CD4-positive, alpha-beta T cell treated with Interleukin-21 for 1 hour (primary cell): ENCODE results near the gene SFTA2.
A peak's percentile ranks its signal among the peaks of the same experiment; 100 is the strongest.

Source experiments
- DNase-seq: peaks from one replicate; pipeline ENCODE4 v3.0.0-alpha.2; 2020

The SFTA2 gene

GRCh38 chr6:30889921-30890645, 41.9 kb downstream of the SFTA2 start:
- DNase-seq = no peak

- DNase-seq = no peak
Observed at GRCh38 chr6:30889496-30889885, 42.5 kb downstream of the SFTA2 start.

DNA sequence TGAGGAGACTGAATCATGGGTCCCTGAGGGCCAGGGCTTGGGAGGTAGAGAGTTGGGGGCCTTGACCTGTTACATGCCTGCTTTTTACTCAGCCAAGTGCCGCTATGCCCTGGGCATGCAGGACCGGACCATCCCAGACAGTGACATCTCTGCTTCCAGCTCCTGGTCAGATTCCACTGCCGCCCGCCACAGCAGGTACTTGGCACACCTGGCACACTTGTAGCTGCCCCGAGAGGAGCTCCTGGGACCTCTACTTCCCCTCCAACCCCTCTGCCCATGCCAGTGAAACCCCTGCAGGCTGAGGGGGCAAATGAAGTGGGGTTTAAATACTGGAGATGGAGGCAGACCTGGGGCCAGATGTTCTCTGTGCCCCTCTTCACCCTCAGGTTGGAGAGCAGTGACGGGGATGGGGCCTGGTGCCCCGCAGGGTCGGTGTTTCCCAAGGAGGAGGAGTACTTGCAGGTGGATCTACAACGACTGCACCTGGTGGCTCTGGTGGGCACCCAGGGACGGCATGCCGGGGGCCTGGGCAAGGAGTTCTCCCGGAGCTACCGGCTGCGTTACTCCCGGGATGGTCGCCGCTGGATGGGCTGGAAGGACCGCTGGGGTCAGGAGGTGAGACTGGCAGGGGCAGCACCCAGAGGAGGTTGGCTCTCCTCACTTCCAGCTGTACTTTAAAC, 43.0 kb downstream of the SFTA2 start:
- no peak for DNase-seq

- no peak for DNase-seq
Observed at GRCh38 chr6:30887901-30888815, 43.8 kb downstream of the SFTA2 start.

DNA sequence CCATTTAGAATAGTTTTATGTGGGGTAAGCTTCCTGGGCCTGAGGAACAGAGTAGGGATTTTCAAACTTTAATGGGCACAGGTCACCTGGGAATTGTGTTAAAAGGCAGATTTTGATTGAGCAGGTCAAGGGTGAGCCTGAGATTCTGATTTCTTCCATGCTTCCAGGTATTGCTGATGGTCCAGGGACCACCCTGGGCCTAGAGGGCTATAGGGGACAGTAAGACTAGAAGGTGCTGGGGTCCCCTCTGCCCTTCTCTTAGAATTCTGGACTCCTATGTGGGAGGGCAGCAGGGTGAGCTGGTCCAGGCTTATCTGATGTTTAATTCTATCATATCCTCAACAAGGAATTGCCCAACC, 45.1 kb downstream of the SFTA2 start:
- no peak for DNase-seq

DNA sequence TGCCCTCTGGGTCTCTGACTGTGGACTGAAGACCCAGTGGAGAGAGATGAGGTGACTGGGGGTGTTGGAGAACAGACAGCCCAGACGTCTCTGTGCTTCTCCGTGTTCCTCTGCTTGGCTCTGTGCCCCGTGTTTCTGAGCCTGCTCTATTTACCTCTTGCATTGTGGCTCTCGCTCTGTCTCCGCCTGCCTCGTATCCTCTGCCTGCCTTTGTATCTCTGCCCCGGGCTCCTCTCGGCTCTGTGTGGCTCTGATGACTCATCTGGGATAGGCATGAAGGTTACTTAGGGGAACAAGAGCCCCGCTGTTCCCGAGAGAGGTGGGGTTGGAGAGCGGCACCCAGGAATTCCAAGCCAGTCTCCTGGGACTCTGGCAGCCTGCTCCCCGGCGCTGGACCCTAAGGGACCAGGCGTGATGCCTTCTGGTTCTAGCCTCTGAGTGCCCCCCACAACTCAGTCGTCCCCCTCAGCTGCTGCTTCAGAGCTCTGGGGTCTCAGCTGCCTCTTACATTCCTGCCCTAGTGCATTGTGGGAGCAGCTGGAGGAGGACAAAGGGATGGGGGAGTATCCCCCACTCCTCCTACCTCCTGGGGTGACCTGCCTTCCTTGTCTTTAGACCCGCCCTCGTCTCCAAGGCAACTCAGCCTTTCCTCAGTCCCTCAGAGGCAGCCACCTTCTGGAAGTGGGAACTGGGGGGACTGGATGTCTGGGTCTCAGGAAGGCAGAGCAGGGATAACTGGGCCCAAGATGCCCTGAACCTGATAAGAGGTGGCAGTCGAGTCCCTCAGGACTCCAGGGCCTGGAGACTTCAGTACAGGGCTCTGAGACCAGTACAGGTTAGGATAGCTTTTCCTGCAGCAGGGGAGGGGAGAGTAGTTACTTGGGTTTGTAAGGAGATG, 45.7 kb downstream of the SFTA2 start:
- DNase-seq = no peak

- DNase-seq = no peak
Observed at GRCh38 chr6:30885481-30885998, 46.4 kb downstream of the SFTA2 start.

GRCh38 chr6:30884521-30885480, 47.2 kb downstream of the SFTA2 start:
- DNase-seq = peak; percentile 40

- DNase-seq = peak; percentile 59
Observed at GRCh38 chr6:30883685-30884520, 48.1 kb downstream of the SFTA2 start, which contains the start of gene DDR1. TSS of gene DDR1 (plus strand) at chr6:30884519. CDS start at chr6:30888730, 4,211 bp downstream.

- no peak for DNase-seq
Observed at GRCh38 chr6:30882759-30883684, 48.9 kb downstream of the SFTA2 start.

- DNase-seq = no peak
Observed at GRCh38 chr6:30882204-30882758, 49.7 kb downstream of the SFTA2 start.

- DNase-seq = no peak
Observed at GRCh38 chr6:30881392-30882203, 50.4 kb downstream of the SFTA2 start.
